Parathyroid adenoma (tissue), 2 donors: ENCODE results near the gene NTSR1.

ENCODE experiments used
- H2AFZ ChIP-seq: fragments of 300-600 bp; sonication (generic); one replicate; pipeline ENCODE4 v1.7.0; 2017; ENCODE audit warnings: antibody characterized with exemption, mild to moderate bottlenecking
- H3K27ac ChIP-seq: fragments of 300-600 bp; sonication (generic); one replicate; pipeline ENCODE4 v1.7.0; 2017
- H3K27me3 ChIP-seq: fragments of 300-600 bp; sonication (generic); one replicate; pipeline ENCODE4 v1.7.0; 2017; ENCODE audit warnings: low read length; ENCODE audit not compliant: control insufficient read depth, insufficient read depth
- H3K36me3 ChIP-seq: fragments of 300-600 bp; sonication (generic); one replicate; pipeline ENCODE4 v1.7.0; 2017; ENCODE audit warnings: low read length; ENCODE audit not compliant: control insufficient read depth, insufficient read depth
- H3K4me1 ChIP-seq: fragments of 300-600 bp; sonication (generic); one replicate; pipeline ENCODE4 v1.7.0; 2017; ENCODE audit warnings: control low read depth
- H3K4me2 ChIP-seq: fragments of 300-600 bp; sonication (generic); one replicate; pipeline ENCODE4 v1.7.0; 2017; ENCODE audit warnings: low read length
- H3K4me3 ChIP-seq: fragments of 300-600 bp; sonication (generic); one replicate; pipeline ENCODE4 v1.7.0; 2017; ENCODE audit warnings: low read depth, low read length
- H3K79me2 ChIP-seq: fragments of 300-600 bp; sonication (generic); one replicate; pipeline ENCODE4 v1.7.0; 2017; ENCODE audit warnings: control low read depth
- H3K9ac ChIP-seq: fragments of 300-600 bp; sonication (generic); one replicate; pipeline ENCODE4 v1.7.0; 2017; ENCODE audit warnings: mild to moderate bottlenecking
- H3K9me3 ChIP-seq: fragments of 300-600 bp; sonication (generic); one replicate; pipeline ENCODE4 v1.7.0; 2017; ENCODE audit warnings: low read length; ENCODE audit not compliant: control insufficient read depth
- CTCF ChIP-seq: fragments of 300-600 bp; sonication (generic); IDR thresholded peaks from one replicate; pipeline ENCODE4 v1.7.0; 2017; ENCODE audit warnings: antibody characterized with exemption, mild to moderate bottlenecking
- donor health status: primary hyperparathyroidism.

NTSR1 gene

GRCh38 chr20:62722627-62723026 is 14.0 kb downstream of the NTSR1 start:
- no peak overlapping the region for H3K4me3 ChIP-seq
- TF ChIP-seq CTCF: no peak
- H3K4me1 ChIP-seq: no peaks in the 10 kb centered on the region
- H3K27ac ChIP-seq: no peak overlapping the region
- H2AFZ ChIP-seq: no peak overlapping the region
- no peaks in the 10 kb centered on the region for H3K27me3 ChIP-seq
- no peak overlapping the region for H3K4me2 ChIP-seq
- no peaks in the 10 kb centered on the region for H3K79me2 ChIP-seq
- no peaks in the 10 kb centered on the region for H3K36me3 ChIP-seq
- H3K9ac ChIP-seq: no peak overlapping the region
- no peaks in the 10 kb centered on the region for H3K9me3 ChIP-seq

- Histone ChIP-seq H3K79me2 (no peaks in the 10 kb centered on the region), H3K27me3 (no peaks in the 10 kb centered on the region), H3K4me2 (no peak overlapping the region), H3K27ac (no peak overlapping the region), H3K36me3 (no peaks in the 10 kb centered on the region), H3K9ac (no peak overlapping the region), H3K9me3 (no peaks in the 10 kb centered on the region), H3K4me1 (no peaks in the 10 kb centered on the region), H3K4me3 (no peak overlapping the region), H2AFZ (no peak overlapping the region)
- no peak for TF ChIP-seq CTCF
These were observed 14.7 kb downstream of the NTSR1 start for GRCh38 chr20:62723351-62723750.

- Histone ChIP-seq H3K9ac (no peak overlapping the region), H3K36me3 (no peaks in the 10 kb centered on the region), H3K4me3 (no peak overlapping the region), H2AFZ (no peak overlapping the region), H3K79me2 (no peaks in the 10 kb centered on the region), H3K27me3 (no peaks in the 10 kb centered on the region), H3K4me2 (no peak overlapping the region), H3K27ac (no peak overlapping the region), H3K9me3 (no peaks in the 10 kb centered on the region), H3K4me1 (no peaks in the 10 kb centered on the region)
- no peak for TF ChIP-seq CTCF
These were observed 15.3 kb downstream of the NTSR1 start for GRCh38 chr20:62723768-62724450.

GRCh38 chr20:62724692-62725595 is 16.3 kb downstream of the NTSR1 start:
- TF ChIP-seq CTCF: no peak
- Histone ChIP-seq H3K27ac (no peak overlapping the region), H3K79me2 (no peaks in the 10 kb centered on the region), H3K4me1 (no peaks in the 10 kb centered on the region), H3K9ac (no peak overlapping the region), H3K4me2 (no peak overlapping the region), H3K9me3 (no peaks in the 10 kb centered on the region), H3K27me3 (no peaks in the 10 kb centered on the region), H3K4me3 (no peak overlapping the region), H2AFZ (no peak overlapping the region), H3K36me3 (no peaks in the 10 kb centered on the region)
